ENCODE results near the gene PTPRN2.

The PTPRN2 gene

GRCh38 chr7:157544980-157545680 lies 1042.5 kb downstream of the PTPRN2 start:
- TF ChIP-seq, protein P1, sequence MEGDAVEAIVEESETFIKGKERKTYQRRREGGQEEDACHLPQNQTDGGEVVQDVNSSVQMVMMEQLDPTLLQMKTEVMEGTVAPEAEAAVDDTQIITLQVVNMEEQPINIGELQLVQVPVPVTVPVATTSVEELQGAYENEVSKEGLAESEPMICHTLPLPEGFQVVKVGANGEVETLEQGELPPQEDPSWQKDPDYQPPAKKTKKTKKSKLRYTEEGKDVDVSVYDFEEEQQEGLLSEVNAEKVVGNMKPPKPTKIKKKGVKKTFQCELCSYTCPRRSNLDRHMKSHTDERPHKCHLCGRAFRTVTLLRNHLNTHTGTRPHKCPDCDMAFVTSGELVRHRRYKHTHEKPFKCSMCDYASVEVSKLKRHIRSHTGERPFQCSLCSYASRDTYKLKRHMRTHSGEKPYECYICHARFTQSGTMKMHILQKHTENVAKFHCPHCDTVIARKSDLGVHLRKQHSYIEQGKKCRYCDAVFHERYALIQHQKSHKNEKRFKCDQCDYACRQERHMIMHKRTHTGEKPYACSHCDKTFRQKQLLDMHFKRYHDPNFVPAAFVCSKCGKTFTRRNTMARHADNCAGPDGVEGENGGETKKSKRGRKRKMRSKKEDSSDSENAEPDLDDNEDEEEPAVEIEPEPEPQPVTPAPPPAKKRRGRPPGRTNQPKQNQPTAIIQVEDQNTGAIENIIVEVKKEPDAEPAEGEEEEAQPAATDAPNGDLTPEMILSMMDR (IDR thresholded peaks at IDR 0.05; ENCODE audit: insufficient read depth, missing control alignments), result no peak
- DNase-seq (ENCODE audit: insufficient read length, low spot score) (no peak), FAIRE-seq (no peak)

- DNase-seq (ENCODE audit: insufficient read length, low spot score) (no peak), FAIRE-seq (no peak)
- TF ChIP-seq, protein P1 (IDR thresholded peaks at IDR 0.05; ENCODE audit: insufficient read depth, missing control alignments), result no peak
Measured at GRCh38 chr7:157544226-157544625, 1043.4 kb downstream of the PTPRN2 start.

GRCh38 chr7:157543791-157544190 lies 1043.8 kb downstream of the PTPRN2 start:
- TF ChIP-seq, protein P1 (IDR thresholded peaks at IDR 0.05; ENCODE audit: insufficient read depth, missing control alignments), result no peak
- no peak for FAIRE-seq

GRCh38 chr7:157543276-157543675 lies 1044.3 kb downstream of the PTPRN2 start:
- DNase-seq (ENCODE audit: insufficient read length, low spot score) (no peak), FAIRE-seq (no peak)
- TF ChIP-seq, protein P1 (IDR thresholded peaks at IDR 0.05; ENCODE audit: insufficient read depth, missing control alignments), result no peak

More at GRCh38 chr7:157543791-157544190, 1043.8 kb downstream of the PTPRN2 start:
- no peak for DNase-seq (ENCODE audit: insufficient read length, low spot score)

- TF ChIP-seq, protein P1 (IDR thresholded peaks at IDR 0.05; ENCODE audit: insufficient read depth, missing control alignments), result no peak
- no peak for DNase-seq (ENCODE audit: insufficient read length, low spot score)
- no peak for FAIRE-seq
Measured at GRCh38 chr7:157542068-157543021, 1045.3 kb downstream of the PTPRN2 start.

- FAIRE-seq, result no peak
- no peak for DNase-seq (ENCODE audit: insufficient read length, low spot score)
- TF ChIP-seq, protein P1 (IDR thresholded peaks at IDR 0.05; ENCODE audit: insufficient read depth, missing control alignments), result no peak
Measured at GRCh38 chr7:157541295-157542067, 1046.1 kb downstream of the PTPRN2 start.
